ENCODE measurements around the gene NPAS3. TPM values are rescaled to one million over a fixed set of nuclear protein-coding genes. Genes with fewer than 3 reads are reported as not detected.
A peak's percentile ranks its signal among the peaks of the same experiment; 100 is the strongest.

The NPAS3 gene
- total RNA-seq, 1 donor from 2014 or later: 0.93 TPM

DNA sequence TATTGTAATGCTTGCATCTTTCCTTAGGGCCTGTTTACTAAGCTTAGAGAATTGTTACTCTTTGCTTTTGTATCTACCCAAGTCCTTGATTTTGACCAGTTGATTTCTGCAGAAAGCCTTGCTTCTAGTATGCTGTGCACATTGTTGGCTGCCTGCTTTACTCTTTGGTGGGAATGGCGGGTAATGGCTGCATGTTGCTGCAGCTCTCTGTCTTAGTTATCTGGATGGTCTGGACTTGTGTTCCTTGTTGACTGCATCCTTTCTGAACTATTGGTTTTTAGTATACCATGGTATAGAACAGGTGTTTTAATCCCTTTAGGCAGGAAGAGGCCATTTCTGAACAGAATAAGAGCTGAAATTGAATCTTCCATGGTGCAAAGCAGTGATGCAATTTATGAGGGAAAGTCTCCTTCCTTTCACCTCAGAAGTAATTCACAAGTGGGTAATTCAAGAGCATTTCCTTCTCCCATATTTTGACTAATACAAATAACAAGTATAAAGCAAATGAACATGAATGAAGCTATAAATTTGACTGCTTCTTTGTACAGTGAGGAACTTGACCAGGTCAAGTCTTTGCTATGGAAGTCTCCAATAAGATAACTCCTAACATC is 466.4 kb downstream of the NPAS3 start:
- DNase-seq (ENCODE audit: extremely low read depth, low read depth, low spot score): no peak

DNA sequence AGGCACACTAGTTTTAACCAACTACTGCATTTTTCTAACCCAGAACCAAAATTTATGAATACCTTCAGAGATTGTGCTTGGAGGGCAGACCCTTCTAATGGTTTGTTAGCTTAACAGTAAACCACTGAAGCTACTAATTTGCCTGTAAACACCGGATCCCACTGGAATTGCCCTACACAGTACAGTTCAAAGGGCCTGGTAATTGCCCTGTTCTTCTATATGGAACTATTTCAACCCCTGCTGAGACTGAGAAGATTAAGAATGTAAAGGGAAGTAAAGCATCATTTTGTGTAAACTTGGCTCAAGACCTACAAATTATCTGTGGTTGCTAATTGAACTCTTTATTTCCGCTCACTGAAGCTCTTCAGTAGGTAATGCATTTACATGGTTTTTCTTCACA is 468.1 kb downstream of the NPAS3 start:
- DNase-seq (ENCODE audit: extremely low read depth, low read depth, low spot score): no peak

DNA sequence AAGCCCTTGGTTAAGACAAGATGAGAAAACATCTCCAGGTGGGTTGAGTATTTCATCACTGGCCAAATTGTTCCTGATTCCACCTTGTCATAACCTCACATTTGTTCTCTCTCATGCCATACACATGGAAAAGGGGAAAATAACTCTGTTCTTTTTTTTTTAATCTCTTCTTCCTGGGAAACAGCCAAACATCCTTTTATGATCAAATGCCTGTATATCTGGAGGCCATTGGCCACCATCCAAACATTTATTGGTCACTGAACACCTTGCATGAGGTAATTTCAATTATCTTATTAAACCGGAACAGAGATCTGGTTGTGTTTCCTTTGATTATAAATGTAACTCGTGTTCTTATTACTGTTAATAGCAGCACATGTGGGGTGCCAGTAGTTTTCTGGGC is 469.6 kb downstream of the NPAS3 start:
- DNase-seq (ENCODE audit: extremely low read depth, low read depth, low spot score): no peak

DNA sequence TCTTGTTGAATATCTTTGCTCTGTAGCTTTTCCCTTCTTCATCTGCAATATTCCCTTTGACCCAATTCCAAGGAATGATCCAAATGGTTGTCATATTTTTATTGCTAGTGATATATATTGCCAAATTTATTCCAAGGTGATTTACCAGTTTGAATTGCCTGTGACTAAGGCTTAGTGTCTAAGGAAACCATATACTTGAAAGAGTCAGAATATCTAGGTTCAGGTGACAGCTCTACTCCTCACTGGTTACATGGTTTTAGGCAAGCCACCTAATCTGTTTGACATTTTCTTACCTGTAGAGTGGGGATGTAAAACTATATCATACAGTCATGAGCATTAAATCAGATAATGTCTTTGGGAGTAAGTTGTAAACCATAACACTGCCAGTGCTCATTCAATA is 473.8 kb downstream of the NPAS3 start:
- DNase-seq (ENCODE audit: extremely low read depth, low read depth, low spot score): no peak

DNA sequence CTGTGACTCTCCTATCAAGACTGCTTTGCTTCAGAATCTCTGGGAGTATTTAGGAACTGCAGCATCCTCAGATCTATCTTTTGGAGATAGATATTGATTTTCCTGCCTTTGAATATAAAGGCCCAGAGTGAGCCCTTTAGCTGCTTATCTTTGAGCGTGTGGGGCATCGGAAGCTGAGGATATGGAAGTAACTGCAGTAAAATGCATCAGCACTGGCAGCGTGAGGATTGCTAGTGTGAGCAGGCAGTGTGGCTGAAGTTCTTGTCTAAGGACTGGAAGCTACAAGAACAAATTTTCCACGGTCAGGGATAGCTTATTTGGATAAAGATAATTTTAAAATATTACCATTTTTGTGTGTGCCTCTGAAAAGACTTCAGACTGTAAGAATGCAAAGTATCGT is 474.7 kb downstream of the NPAS3 start:
- no peak for DNase-seq (ENCODE audit: extremely low read depth, low read depth, low spot score)

DNA sequence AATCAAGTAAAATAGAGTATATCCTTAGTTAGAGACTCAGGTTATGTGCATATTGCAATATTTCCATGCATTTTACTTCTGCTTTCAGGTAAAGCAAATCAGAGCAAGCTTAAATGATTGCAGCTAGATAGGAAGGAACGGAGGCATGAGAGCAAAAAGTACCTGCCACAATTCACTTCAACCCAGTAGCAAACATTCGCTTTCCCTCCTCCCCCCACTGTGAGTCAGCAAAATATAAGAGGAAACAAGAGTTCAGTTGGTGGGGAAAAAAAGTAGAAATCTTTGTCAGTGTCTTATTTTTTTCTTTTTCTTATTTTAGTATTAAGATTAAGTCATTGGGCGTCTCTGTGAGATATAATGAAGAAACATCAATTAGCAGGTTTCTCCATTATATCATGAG is 475.4 kb downstream of the NPAS3 start:
- DNase-seq (ENCODE audit: extremely low read depth, low read depth, low spot score): no peak

DNA sequence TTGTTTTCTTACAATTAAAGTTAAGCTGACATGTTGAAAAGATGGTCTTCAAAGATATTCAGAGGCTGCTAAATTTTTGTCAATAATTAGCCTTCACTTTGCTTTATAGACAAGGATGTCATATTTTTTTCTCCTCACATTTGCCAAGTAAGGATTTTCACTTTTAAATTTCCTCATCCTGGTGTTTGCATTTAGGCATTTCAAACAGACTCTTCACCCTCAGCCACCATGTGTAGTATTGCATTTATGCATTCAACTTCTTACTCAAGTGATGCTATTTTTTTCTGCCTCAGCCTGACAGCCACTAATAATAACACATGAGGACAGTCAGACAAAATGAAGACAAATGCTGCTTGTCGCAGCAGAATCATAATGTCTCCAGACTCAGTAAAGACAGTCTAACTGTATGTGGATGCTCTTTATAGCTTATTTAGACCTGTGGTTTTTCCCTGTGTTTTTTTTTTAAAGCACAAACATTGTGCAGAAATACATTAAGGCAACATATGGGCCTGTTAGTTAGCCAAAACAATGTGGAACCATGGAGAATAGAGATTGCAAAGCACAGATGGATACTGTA is 481.5 kb downstream of the NPAS3 start:
- no peak for DNase-seq (ENCODE audit: extremely low read depth, low read depth, low spot score)

DNA sequence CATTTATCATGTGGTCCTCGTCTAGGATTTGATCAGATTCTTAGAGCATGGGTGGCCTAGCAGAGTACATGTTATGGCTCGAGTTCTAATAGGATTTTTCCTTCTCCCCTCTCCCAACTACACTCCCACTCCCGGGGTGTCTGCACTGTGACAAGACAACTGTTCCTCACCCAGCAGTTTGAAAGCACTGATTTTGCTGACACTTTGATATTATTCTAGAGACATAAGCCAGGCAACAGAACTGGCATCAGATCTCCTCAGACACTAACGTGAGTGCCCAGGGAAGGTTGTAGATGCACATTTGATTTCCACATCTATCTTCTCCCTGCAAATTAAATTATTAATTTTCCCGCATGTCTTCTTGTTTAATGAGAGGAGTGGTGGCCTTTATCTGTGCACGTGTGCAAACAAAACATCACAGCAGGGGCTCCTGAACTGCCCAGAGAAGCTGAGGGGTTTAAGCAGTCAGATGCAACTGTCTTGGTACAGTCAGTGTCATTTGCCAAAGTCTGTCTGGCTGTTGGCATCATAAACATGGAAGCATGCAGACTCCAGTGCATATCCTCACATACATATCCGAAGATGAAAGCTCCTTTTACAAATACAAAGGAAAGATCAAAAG is 491.8 kb downstream of the NPAS3 start:
- no peak for DNase-seq (ENCODE audit: extremely low read depth, low read depth, low spot score)

DNA sequence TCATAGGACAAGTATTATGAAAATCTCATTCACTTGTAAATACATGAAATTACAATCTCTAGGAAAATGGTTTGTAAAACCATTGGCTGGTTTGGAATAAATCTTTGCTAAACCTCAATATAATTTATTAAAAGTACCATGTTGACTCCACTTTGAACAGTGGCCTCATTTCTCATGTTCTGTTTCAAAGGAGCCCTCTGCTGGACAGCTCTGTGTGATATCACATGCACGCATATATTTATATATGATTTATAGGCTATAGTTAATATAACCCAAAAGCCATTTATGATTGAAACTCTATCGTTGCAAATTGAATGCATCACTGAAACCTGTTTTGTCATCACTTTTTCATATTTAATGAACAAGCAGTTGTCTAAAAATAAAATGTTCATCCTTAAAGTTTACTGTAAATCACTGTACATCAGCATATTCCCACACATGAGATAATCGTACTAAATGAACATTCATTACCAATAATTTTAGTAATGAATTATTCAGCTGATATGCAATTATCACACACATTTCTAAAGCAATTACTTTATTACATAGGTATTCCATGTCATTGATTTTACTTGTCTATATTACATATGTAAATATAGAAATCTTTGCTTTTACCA is 493.8 kb downstream of the NPAS3 start:
- peak; percentile 25 for DNase-seq (ENCODE audit: extremely low read depth, low read depth, low spot score)

DNA sequence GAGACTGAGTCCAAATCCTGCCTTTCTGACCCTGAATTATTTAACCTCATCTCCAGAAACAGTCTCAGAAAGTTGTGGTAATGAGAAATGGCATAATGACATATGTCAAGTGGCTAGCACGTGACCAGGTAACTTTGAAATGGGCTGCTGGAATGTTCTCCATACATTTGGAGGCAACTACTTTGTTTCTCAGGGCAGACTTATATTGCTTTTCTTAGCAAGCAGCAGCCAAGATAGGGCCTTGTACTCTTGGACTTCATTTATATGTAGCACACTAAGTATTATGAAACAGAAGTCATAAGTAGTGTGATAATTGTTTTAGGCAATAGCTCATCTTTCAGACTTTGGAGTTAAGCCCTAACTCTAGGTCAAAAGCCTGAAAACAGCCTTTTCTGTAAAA is 494.7 kb downstream of the NPAS3 start:
- no peak for DNase-seq (ENCODE audit: extremely low read depth, low read depth, low spot score)

DNA sequence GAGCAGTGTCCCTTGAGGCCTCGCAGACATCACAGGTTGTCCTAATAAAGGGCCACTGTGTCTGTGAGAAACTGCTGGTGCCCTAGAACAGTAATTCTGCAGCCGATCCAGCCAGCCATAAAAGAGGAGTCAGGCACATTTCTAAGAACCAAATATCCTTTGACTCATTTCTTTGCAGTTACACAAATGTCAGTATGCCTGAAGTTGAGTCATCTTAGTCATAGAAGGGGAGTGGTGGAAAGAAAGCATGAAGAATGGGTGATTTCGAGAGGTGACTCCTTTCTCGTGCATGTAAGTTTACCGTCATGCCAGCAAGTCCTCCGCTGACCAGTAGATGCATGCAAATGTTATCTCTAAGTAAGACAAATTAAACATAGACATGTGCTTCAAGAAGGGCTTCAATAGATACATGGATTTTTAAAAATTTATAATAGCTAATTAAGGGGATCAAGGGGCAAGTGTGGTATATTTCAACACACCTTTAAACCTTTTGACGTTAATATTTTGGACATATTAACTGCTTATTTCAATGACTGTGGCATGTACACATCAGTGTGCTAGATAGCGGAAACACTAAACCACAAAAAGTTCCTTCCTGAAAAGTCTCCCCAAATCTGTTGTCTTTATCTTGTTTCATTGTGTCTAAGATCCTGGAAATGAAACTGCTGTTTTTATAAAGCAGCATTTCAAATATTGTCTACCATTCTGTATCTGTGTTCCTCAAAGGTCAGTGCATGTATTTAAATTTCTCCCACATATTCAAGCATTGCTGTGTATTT is 497.4 kb downstream of the NPAS3 start:
- DNase-seq (ENCODE audit: extremely low read depth, low read depth, low spot score): no peak

DNA sequence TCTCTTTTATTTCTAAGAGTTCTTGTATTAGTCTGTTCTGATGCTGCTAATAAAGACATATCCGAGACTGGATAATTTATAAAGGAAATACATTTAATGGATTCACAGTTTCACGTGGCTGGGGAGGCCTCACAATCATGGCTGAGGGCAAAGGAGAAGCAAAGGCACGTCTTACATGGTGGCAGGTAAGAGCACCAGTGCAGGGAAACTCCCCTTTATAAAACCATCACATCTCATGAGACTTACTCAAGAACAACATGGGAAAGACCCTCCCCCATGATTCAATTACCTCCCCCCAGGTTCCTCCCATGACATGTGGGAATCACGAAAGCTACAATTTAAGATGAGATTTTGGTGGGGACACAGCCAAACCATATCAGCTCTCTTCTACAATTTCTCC is 503.0 kb downstream of the NPAS3 start:
- no peak for DNase-seq (ENCODE audit: extremely low read depth, low read depth, low spot score)

DNA sequence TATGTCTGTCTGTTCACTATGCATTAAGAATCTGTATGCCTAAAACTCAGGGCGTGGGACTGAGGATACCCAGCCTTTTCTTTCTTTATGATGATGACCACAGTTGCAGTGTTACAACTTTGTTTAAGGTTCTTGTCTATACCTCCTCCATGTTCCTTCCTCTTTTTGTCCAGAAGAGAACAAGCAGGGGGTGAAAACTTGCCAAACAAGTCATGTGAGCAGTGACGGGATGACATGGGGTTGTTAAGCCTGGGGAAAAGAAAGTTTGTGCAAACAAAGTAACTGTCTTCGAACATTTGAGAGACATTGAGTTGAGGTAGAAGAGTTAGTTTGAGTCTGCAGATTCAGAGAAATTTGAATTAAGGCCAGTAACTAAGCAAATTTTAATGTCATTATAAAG is 505.5 kb downstream of the NPAS3 start:
- DNase-seq (ENCODE audit: extremely low read depth, low read depth, low spot score): no peak

DNA sequence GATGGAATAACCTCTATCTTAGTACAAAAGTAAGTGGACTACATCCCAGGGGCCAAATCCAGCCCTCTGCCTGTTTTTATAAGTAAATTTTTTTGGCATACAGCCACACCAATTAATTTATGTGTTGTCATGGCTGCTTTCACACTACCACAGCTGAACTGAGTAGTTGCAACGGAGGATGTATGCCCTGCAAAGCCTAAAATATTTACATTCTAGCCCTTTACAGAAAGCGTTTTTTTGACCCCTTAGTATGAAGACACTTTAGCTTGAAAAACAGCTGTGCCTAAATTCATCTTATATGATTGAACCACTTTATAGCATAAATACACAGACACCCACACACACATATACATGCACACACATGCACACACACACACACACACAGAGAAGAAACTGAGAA is 510.6 kb downstream of the NPAS3 start:
- no peak for DNase-seq (ENCODE audit: extremely low read depth, low read depth, low spot score)

DNA sequence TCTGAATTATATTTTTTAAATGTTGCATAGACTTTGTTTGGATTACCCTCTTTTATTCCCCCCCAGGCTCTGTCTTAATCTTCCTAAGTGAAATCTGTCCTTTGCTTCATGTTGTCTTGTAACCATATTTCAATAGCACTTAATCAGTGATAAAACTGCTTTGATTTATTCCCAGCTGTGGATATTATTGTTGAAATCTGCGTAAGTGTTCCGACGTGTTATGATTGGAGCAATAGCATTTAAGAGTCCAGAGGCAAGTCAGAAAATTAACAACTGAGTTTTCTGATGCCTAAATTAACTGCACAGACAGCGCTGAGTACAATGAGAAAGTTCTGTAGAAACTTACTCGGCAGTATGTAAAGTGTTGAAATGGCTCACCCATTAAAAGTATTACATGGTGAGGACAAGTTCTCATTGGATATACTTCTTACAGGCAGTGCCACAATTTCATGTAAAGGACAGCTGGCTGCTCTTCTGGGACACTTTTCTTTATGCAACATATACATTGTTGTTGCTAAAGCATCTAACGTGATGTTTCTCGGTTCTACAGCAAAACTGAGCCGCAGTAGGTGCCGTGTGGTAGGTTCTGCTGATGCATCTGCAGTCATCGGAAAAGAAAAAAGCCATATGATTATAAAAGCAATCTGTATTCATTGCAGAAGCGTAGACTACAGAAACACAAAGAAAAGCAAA is 511.2 kb downstream of the NPAS3 start:
- no peak for DNase-seq (ENCODE audit: extremely low read depth, low read depth, low spot score)

DNA sequence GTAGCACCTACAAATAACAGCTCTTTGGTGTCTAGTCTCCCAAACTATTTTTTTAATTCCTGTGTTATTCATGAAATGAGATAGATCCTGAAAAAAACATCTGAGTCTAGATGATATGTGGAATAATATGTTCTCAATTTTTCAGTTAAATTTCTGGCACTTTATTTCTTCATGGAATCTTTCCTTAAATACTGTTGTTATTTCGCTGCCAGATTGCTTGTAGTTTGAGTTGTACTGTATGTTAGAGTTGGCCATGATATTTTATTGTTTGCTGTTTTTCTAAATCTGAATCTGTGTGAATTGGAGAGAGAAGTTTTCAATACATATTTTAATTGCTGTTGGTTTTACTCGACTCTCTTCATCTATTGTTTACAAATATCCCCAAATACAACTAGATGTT is 511.7 kb downstream of the NPAS3 start:
- no peak for DNase-seq (ENCODE audit: extremely low read depth, low read depth, low spot score)

DNA sequence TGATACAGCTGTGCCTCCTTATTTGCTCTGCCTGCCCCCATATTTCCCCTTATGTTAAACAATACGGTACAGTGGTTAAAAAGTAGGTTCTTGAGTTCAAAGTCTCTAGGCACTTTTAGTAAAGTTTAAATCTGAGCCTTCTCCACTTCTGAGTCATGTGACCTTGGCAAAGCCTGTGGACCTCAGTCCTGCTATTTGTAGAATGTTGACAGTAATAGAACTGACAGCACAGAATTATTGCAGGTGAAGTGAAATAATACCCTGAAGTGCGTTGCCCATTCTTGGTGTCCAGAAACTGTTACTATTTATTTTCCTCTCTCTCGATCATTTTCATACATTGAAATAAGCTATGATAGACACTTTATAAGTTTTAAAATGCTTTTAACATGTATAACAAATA is 512.5 kb downstream of the NPAS3 start:
- no peak for DNase-seq (ENCODE audit: extremely low read depth, low read depth, low spot score)

DNA sequence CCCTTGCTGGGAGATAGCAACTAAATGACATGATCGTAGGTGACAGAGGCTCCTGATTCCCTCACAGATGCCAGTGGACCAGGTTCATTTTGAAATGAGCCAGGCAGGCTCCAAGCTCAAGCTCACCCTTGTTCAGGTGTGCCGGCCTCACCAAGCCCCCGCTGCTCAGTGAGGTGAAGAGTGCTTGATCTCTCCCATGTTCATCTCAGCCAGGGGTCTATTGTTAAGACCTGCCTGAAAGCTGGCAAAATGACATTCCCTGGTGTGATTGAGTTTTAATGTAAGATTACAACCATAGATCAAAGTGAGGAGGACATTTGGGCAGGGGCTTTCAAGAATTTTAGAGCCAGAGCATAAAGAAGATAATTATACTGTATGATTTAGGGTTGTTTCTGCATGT is 514.3 kb downstream of the NPAS3 start:
- DNase-seq (ENCODE audit: extremely low read depth, low read depth, low spot score): no peak

DNA sequence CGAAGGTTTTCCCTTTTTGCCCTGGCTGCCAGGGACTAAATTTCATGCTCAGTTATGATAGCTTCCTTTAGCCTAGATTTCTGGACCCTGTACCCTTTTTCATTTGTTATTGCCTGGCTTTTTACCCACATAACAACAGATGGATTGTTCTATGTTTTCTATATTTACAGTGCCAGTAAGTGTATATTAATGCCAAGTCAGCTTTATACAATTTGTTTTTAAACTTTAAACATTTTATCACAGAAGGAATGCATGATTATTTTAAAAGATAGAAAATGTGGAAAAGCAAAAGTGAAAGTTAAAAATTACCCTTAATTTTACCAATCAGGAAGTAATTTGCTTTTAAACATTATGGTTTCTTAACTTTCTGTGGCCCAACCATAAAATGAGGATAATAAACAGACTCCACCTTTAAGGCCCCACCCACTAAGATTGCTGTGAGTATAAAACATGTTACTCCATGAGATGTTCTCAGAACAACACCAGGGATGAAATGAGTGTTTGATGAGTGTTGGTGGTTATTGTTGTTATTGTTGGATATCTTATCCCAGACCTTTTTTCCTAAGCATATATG is 515.4 kb downstream of the NPAS3 start:
- no peak for DNase-seq (ENCODE audit: extremely low read depth, low read depth, low spot score)

DNA sequence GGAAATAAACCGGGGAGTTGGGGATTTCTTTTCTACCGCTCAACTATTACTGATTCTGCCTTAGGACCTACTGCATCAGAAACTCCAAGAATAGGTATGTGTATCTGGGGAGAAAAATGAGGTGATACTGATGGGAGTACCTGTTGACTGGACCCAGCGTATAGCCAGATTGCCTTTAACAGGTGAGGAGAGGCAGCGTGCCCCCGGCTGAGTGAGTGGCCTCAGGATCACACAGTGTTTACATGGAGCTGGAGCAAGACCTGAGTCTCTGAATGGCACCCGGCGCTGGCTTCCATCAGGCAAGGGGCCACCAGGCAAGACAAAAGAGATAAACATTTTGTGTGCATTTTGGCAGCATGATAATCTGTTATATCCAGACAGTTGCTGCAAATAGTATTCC is 516.0 kb downstream of the NPAS3 start:
- no peak for DNase-seq (ENCODE audit: extremely low read depth, low read depth, low spot score)
